CD4-positive, CD25-positive, alpha-beta regulatory T cell (primary cell): ENCODE measurements around the gene NUP160. TPM values are rescaled to one million over a fixed set of nuclear protein-coding genes. Genes with fewer than 3 reads are reported as not detected.
"Not testable (repeated sequence)": the region's sequence is repeated elsewhere in the genome, so short reads cannot be mapped to it uniquely, and the experiment has no call there.

ENCODE experiments used
- ATAC-seq, 2 donors: fragments of 150-1000 bp; cut with Tn5 transposase; one replicate each; pipeline ENCODE4 v1.10.0; 2021; ENCODE audit warnings: low read depth in 2 of 2, moderate number of reproducible peaks in 2 of 2, moderate library complexity in 1 of 2
- DNase-seq, 3 donors: peaks; one replicate each; pipeline versions ENCODE4 v3.0.0 to v3.0.0-alpha.2; 2012 to 2022; ENCODE audit warnings: mixed read lengths in 1 of 3
- H3K27ac ChIP-seq: one replicate; pipeline ENCODE4 v1.7.0; 2013; ENCODE audit warnings: mild to moderate bottlenecking, low read length; ENCODE audit not compliant: insufficient read depth, poor library complexity, severe bottlenecking
- H3K27me3 ChIP-seq: one replicate; pipeline ENCODE4 v1.7.0; 2013; ENCODE audit warnings: low read length; ENCODE audit not compliant: control insufficient read depth, insufficient read depth
- H3K36me3 ChIP-seq: one replicate; pipeline ENCODE4 v1.7.0; 2013; ENCODE audit warnings: mild to moderate bottlenecking, low read length, moderate library complexity; ENCODE audit not compliant: control insufficient read depth, insufficient read depth
- H3K4me1 ChIP-seq: 2 replicates; pipeline ENCODE4 v1.7.0; 2013; ENCODE audit warnings: mild to moderate bottlenecking, low read length; ENCODE audit not compliant: insufficient read depth, control insufficient read depth, poor library complexity, severe bottlenecking
- H3K4me3 ChIP-seq: one replicate; pipeline ENCODE4 v1.7.0; 2013; ENCODE audit warnings: low read depth, mild to moderate bottlenecking, low read length, moderate library complexity
- H3K9me3 ChIP-seq, 2 experiments: 1 replicate in 1 of 2; 2 replicates in 1 of 2; pipeline ENCODE4 v1.7.0; 2013; ENCODE audit warnings: low read length in 2 of 2, mild to moderate bottlenecking in 1 of 2, moderate library complexity in 1 of 2; ENCODE audit not compliant: control insufficient read depth in 2 of 2
- H3K27ac Mint-ChIP-seq, 3 donors: one replicate each; pipeline ENCODE4 v1.8.0; 2020 to 2022; ENCODE audit warnings: mild to moderate bottlenecking in 3 of 3, mixed read lengths in 3 of 3, moderate library complexity in 2 of 3
- H3K27me3 Mint-ChIP-seq: one replicate; pipeline ENCODE4 v1.8.0; 2022; ENCODE audit warnings: mild to moderate bottlenecking, mixed read lengths
- H3K36me3 Mint-ChIP-seq: one replicate; pipeline ENCODE4 v1.8.0; 2020; ENCODE audit warnings: mixed read lengths
- H3K4me1 Mint-ChIP-seq, 4 donors: one replicate each; pipeline ENCODE4 v1.8.0; 2020 to 2022; ENCODE audit warnings: mixed read lengths in 4 of 4, mild to moderate bottlenecking in 1 of 4
- H3K4me3 Mint-ChIP-seq, 4 donors: one replicate each; pipeline ENCODE4 v1.8.0; 2020 to 2022; ENCODE audit warnings: mild to moderate bottlenecking in 4 of 4, mixed read lengths in 4 of 4, moderate library complexity in 3 of 4
- H3K9me3 Mint-ChIP-seq, 7 donors: one replicate each; pipeline ENCODE4 v1.8.0; 2020 to 2022; ENCODE audit warnings: mixed read lengths in 7 of 7, mild to moderate bottlenecking in 3 of 7, moderate library complexity in 2 of 7
- polyA plus RNA-seq, 4 donors: library from polyadenylated mRNA; unstranded; fragments of 300-500 nt; fragmentation: Illumina TruSeq; gene quantifications; one replicate each; pipeline ENCODE4 v1.2.3, GENCODE V29; 2021
- total RNA-seq: library from RNA; stranded (reverse); gene quantifications from one replicate; pipeline ENCODE4 v1.2.3, GENCODE V29; 2022

Gene NUP160
- total and polyA plus RNA-seq, 5 donors from 2014 or later, result 23.5 to 43.0 (median 25.0) TPM

- Histone ChIP-seq H3K4me3 (peak overlapping the region; percentile 72), H3K27ac (peak overlapping the region; percentile 99)
- peaks cover 5% of the 10 kb centered on the region for H3K27me3 Mint-ChIP-seq
These were observed 83.1 kb downstream of the NUP160 start for GRCh38 chr11:47765086-47765485.

GRCh38 chr11:47759291-47759690, 88.9 kb downstream of the NUP160 start:
- H3K4me1 Mint-ChIP-seq, result peaks cover 0 to 24% (median 10%) of the 10 kb centered on the region in 4 donors
- peaks cover 72% of the 10 kb centered on the region for H3K36me3 ChIP-seq
- not testable (repeated sequence) for H3K27ac ChIP-seq, ATAC-seq, H3K4me3 ChIP-seq, H3K27me3 ChIP-seq, H3K27ac Mint-ChIP-seq, H3K9me3 ChIP-seq, DNase-seq, H3K9me3 Mint-ChIP-seq, H3K4me3 Mint-ChIP-seq, H3K4me1 ChIP-seq, H3K27me3 Mint-ChIP-seq
- H3K36me3 Mint-ChIP-seq, result peaks cover 25% of the 10 kb centered on the region

More at GRCh38 chr11:47765086-47765485, 83.1 kb downstream of the NUP160 start:
- H3K9me3 ChIP-seq, result no peaks in the 10 kb centered on the region
- Mint-ChIP-seq H3K4me1 (peaks cover 7 to 46% (median 27%) of the 10 kb centered on the region in 4 donors), H3K36me3 (peaks cover 6% of the 10 kb centered on the region), H3K27ac (peak overlapping the region; percentile 60 to 98 (median 93)), H3K4me3 (peak overlapping the region; percentile 95 to 98 (median 96)), H3K9me3 (no peaks in the 10 kb centered on the region)
- DNase-seq (peak in 1 of 3 donors; percentile 26), ATAC-seq (no peak)
- peaks cover 44% of the 10 kb centered on the region for H3K36me3 ChIP-seq
- peaks cover 38% of the 10 kb centered on the region for H3K4me1 ChIP-seq
- H3K27me3 ChIP-seq, result no peaks in the 10 kb centered on the region

- H3K4me3 Mint-ChIP-seq, result no peak overlapping the region
- H3K36me3 Mint-ChIP-seq, result peaks cover 33% of the 10 kb centered on the region
- H3K4me1 ChIP-seq, result no peaks in the 10 kb centered on the region
- ATAC-seq (no peak), DNase-seq (no peak)
- H3K27me3 ChIP-seq, result no peaks in the 10 kb centered on the region
- H3K27me3 Mint-ChIP-seq, result no peaks in the 10 kb centered on the region
- peaks cover 0 to 2% (median 0%) of the 10 kb centered on the region in 7 donors for H3K9me3 Mint-ChIP-seq
- H3K4me1 Mint-ChIP-seq, result peaks cover 0 to 23% (median 12%) of the 10 kb centered on the region in 4 donors
- no peak overlapping the region for H3K27ac ChIP-seq
- H3K9me3 ChIP-seq, result no peaks in the 10 kb centered on the region
- H3K36me3 ChIP-seq, result peaks cover 73% of the 10 kb centered on the region
- H3K27ac Mint-ChIP-seq, result peak overlapping the region in 1 of 3 donors; percentile 26
- no peak overlapping the region for H3K4me3 ChIP-seq
These were observed 91.9 kb downstream of the NUP160 start for GRCh38 chr11:47756208-47756607.

GRCh38 chr11:47750725-47751124, 97.4 kb downstream of the NUP160 start:
- Histone ChIP-seq H3K27me3 (no peaks in the 10 kb centered on the region), H3K4me3 (no peak overlapping the region), H3K4me1 (no peaks in the 10 kb centered on the region), H3K9me3 (no peaks in the 10 kb centered on the region), H3K27ac (no peak overlapping the region), H3K36me3 (peaks cover 81% of the 10 kb centered on the region)
- no peak overlapping the region for H3K27ac Mint-ChIP-seq
- H3K4me3 Mint-ChIP-seq, result no peak overlapping the region
- H3K36me3 Mint-ChIP-seq, result peaks cover 22% of the 10 kb centered on the region
- DNase-seq (no peak), ATAC-seq (no peak)
- H3K4me1 Mint-ChIP-seq, result peaks cover 0 to 26% (median 14%) of the 10 kb centered on the region in 4 donors
- peaks cover 0 to 2% (median 0%) of the 10 kb centered on the region in 7 donors for H3K9me3 Mint-ChIP-seq
- no peaks in the 10 kb centered on the region for H3K27me3 Mint-ChIP-seq

GRCh38 chr11:47742494-47742893, 105.7 kb downstream of the NUP160 start:
- H3K27ac ChIP-seq, H3K27me3 ChIP-seq, ATAC-seq, H3K27me3 Mint-ChIP-seq, H3K9me3 Mint-ChIP-seq, H3K4me1 ChIP-seq, H3K9me3 ChIP-seq, H3K4me3 ChIP-seq, DNase-seq, H3K4me3 Mint-ChIP-seq: not testable (repeated sequence)
- Mint-ChIP-seq H3K27ac (peak overlapping the region in 1 of 3 donors; percentile 43), H3K36me3 (peaks cover 38% of the 10 kb centered on the region), H3K4me1 (peaks cover 5 to 12% (median 8%) of the 10 kb centered on the region in 4 donors)
- peaks cover 80% of the 10 kb centered on the region for H3K36me3 ChIP-seq

GRCh38 chr11:47737817-47738216, 110.3 kb downstream of the NUP160 start:
- H3K27ac Mint-ChIP-seq, result not testable (repeated sequence)

GRCh38 chr11:47732271-47732670, 115.9 kb downstream of the NUP160 start:
- Mint-ChIP-seq H3K27me3 (no peaks in the 10 kb centered on the region), H3K4me1 (peaks cover 6 to 10% (median 9%) of the 10 kb centered on the region in 4 donors), H3K27ac (peak overlapping the region in 1 of 3 donors; percentile 62), H3K9me3 (no peaks in the 10 kb centered on the region), H3K4me3 (no peak overlapping the region), H3K36me3 (peaks cover 46% of the 10 kb centered on the region)
- ATAC-seq, result no peak
- no peak overlapping the region for H3K27ac ChIP-seq
- peaks cover 83% of the 10 kb centered on the region for H3K36me3 ChIP-seq
- no peaks in the 10 kb centered on the region for H3K27me3 ChIP-seq
- no peak for DNase-seq
- H3K4me3 ChIP-seq, result no peak overlapping the region
- no peaks in the 10 kb centered on the region for H3K9me3 ChIP-seq
- no peaks in the 10 kb centered on the region for H3K4me1 ChIP-seq

More at GRCh38 chr11:47737817-47738216, 110.3 kb downstream of the NUP160 start:
- H3K4me1 ChIP-seq, H3K27me3 Mint-ChIP-seq, H3K9me3 Mint-ChIP-seq, H3K4me3 ChIP-seq, H3K27ac ChIP-seq, H3K9me3 ChIP-seq, H3K4me3 Mint-ChIP-seq, DNase-seq, ATAC-seq, H3K27me3 ChIP-seq: not testable (repeated sequence)
- peaks cover 65% of the 10 kb centered on the region for H3K36me3 ChIP-seq
- H3K4me1 Mint-ChIP-seq, result peaks cover 6 to 16% (median 7%) of the 10 kb centered on the region in 4 donors
- peaks cover 31% of the 10 kb centered on the region for H3K36me3 Mint-ChIP-seq

- Histone ChIP-seq H3K36me3 (peaks cover 89% of the 10 kb centered on the region), H3K27me3 (no peaks in the 10 kb centered on the region), H3K4me1 (no peaks in the 10 kb centered on the region), H3K4me3 (no peak overlapping the region), H3K27ac (no peak overlapping the region), H3K9me3 (no peaks in the 10 kb centered on the region)
- Mint-ChIP-seq H3K4me1 (peaks cover under 1 to 6% (median 5%) of the 10 kb centered on the region in 4 donors), H3K27me3 (no peaks in the 10 kb centered on the region), H3K36me3 (peaks cover 42% of the 10 kb centered on the region), H3K4me3 (no peak overlapping the region), H3K9me3 (no peaks in the 10 kb centered on the region), H3K27ac (peak overlapping the region; percentile 6 to 65 (median 62))
- no peak for DNase-seq
- no peak for ATAC-seq
These were observed 116.7 kb downstream of the NUP160 start for GRCh38 chr11:47731475-47731874.
